HEK293 (cell line): ENCODE results near the gene SELENOS.

Experiments used
- CTCF ChIP-seq: fragments of 450-650 bp; formaldehyde crosslinking; IDR thresholded peaks from 2 replicates; pipeline ENCODE4 v1.5.1; 2016; ENCODE audit warnings: missing biosample characterization, missing genetic modification characterization
- ZBTB17 ChIP-seq: fragments of 450-650 bp; formaldehyde crosslinking; IDR thresholded peaks from 2 replicates; pipeline ENCODE4 v1.5.1; 2016; ENCODE audit warnings: missing biosample characterization, missing genetic modification characterization
- ZNF184 ChIP-seq: fragments of 450-650 bp; IDR thresholded peaks from 2 replicates; pipeline ENCODE4 v1.5.1; 2018; ENCODE audit warnings: missing biosample characterization, mild to moderate bottlenecking, missing genetic modification characterization
- ZNF639 ChIP-seq: fragments of 450-650 bp; formaldehyde crosslinking; IDR thresholded peaks from 2 replicates; pipeline ENCODE4 v1.5.1; 2016; ENCODE audit warnings: missing biosample characterization, missing genetic modification characterization
- ZXDB ChIP-seq: fragments of 450-650 bp; formaldehyde crosslinking; IDR thresholded peaks from 2 replicates; pipeline ENCODE4 v1.5.1; 2016; ENCODE audit warnings: missing biosample characterization, missing genetic modification characterization
- TF ChIP-seq, protein P1 (sequence below): fragments of 450-650 bp; formaldehyde crosslinking; IDR thresholded peaks from 2 replicates; pipeline ENCODE4 v1.5.1; 2017; ENCODE audit warnings: missing biosample characterization, mild to moderate bottlenecking, missing genetic modification characterization, moderate library complexity

GRCh38 chr15:101308604-101309435 lies 31.5 kb upstream of the SELENOS start:
- TF ChIP-seq ZNF639 (tag by site-specific recombination) = no peak
- TF ChIP-seq CTCF (tag by site-specific recombination) = no peak
- TF ChIP-seq ZXDB = no peak
- TF ChIP-seq ZBTB17 (tag by site-specific recombination) = no peak
- TF ChIP-seq, protein P1, sequence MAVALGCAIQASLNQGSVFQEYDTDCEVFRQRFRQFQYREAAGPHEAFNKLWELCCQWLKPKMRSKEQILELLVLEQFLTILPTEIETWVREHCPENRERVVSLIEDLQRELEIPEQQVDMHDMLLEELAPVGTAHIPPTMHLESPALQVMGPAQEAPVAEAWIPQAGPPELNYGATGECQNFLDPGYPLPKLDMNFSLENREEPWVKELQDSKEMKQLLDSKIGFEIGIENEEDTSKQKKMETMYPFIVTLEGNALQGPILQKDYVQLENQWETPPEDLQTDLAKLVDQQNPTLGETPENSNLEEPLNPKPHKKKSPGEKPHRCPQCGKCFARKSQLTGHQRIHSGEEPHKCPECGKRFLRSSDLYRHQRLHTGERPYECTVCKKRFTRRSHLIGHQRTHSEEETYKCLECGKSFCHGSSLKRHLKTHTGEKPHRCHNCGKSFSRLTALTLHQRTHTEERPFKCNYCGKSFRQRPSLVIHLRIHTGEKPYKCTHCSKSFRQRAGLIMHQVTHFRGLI = no peak
- no peak for TF ChIP-seq ZNF184 (tag by site-specific recombination)
